ENCODE results near the gene BTBD17. TPM values are rescaled to one million over a fixed set of nuclear protein-coding genes. Genes with fewer than 3 reads are reported as not detected.

The BTBD17 gene
- total RNA-seq, 1 donor from 2014 or later = not detected

DNA sequence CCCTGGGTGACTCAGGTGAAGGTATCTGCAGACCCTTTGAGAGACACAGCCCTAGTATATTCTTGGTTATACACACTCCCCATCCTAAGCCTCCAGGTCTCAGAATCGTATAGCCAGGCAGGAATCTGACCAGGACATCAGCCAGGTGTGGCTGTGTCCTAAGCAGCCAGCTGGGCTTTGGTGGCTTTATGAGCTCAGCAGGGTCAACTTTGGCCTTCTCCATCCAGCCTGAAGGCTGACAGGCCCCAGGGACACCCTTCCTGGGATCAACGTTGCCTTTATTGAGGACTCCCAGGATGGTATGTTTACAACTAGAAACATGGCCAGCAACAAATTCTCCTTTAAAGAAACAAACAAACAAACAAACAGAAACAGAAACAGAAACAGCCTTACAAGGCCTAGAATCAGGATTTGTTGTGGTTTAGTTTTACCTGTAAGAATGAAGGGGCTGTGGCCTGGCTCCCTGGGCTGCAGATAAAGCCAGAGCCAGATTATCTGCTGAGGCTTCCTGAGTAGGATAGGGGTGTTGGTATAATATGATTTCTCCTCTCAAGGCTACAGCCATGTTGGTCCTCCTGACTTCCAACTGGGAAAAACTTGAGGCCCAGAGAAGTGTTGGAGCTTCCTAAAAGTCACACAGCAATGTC, 27.2 kb downstream of the BTBD17 start:
- TF ChIP-seq, protein P1, sequence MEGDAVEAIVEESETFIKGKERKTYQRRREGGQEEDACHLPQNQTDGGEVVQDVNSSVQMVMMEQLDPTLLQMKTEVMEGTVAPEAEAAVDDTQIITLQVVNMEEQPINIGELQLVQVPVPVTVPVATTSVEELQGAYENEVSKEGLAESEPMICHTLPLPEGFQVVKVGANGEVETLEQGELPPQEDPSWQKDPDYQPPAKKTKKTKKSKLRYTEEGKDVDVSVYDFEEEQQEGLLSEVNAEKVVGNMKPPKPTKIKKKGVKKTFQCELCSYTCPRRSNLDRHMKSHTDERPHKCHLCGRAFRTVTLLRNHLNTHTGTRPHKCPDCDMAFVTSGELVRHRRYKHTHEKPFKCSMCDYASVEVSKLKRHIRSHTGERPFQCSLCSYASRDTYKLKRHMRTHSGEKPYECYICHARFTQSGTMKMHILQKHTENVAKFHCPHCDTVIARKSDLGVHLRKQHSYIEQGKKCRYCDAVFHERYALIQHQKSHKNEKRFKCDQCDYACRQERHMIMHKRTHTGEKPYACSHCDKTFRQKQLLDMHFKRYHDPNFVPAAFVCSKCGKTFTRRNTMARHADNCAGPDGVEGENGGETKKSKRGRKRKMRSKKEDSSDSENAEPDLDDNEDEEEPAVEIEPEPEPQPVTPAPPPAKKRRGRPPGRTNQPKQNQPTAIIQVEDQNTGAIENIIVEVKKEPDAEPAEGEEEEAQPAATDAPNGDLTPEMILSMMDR (IDR thresholded peaks at IDR 0.05) = no peak

DNA sequence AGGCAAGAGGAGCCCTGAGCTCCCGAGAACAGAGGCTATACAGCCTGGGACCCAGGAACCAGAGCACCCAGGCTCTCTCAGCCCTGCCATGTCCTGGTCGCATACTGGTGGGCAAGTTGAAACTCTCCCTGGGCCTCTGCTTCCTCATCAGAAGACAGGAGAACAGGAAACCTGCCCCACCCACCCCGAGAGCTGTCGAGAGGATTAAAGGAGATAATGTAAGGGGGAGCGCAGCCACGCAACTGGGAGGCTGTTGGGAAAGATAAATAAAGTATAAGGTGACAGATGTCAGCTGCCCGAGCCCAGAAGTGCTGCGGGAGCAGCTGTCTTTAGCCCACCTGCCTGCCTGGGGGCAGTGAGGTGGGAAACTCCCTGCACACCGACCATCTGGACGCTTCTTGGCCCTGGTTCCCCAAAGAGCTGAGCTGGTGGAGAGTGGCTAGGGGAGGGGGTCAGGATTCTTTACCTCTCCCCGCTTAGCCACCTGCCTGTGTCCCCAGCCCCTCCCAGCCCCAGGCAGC, 28.8 kb downstream of the BTBD17 start:
- Histone ChIP-seq H3K27me3 (ENCODE audit: low read depth) (peaks cover 12% of the 10 kb centered on the region), H3K36me3 (no peaks in the 10 kb centered on the region), H3K9me3 (no peaks in the 10 kb centered on the region), H3K4me1 (no peaks in the 10 kb centered on the region), H3K27ac (no peak overlapping the region), H3K4me3 (no peak overlapping the region)
- intact Hi-C loops (cut with DNase I) = no loop called here
- DNase-seq (no peak), ATAC-seq (no peak)
- TF ChIP-seq, protein P1 (IDR thresholded peaks at IDR 0.05) = no peak

More for the DNA sequence above, 27.2 kb downstream of the BTBD17 start:
- intact Hi-C loops (cut with DNase I) = no loop called here
- ATAC-seq (no peak), DNase-seq (no peak)
- H3K27ac ChIP-seq = no peak overlapping the region
- H3K4me3 ChIP-seq = no peak overlapping the region
- H3K4me1 ChIP-seq = no peaks in the 10 kb centered on the region
- peaks cover 10% of the 10 kb centered on the region for H3K27me3 ChIP-seq (ENCODE audit: low read depth)
- no peaks in the 10 kb centered on the region for H3K9me3 ChIP-seq
- H3K36me3 ChIP-seq = no peaks in the 10 kb centered on the region

DNA sequence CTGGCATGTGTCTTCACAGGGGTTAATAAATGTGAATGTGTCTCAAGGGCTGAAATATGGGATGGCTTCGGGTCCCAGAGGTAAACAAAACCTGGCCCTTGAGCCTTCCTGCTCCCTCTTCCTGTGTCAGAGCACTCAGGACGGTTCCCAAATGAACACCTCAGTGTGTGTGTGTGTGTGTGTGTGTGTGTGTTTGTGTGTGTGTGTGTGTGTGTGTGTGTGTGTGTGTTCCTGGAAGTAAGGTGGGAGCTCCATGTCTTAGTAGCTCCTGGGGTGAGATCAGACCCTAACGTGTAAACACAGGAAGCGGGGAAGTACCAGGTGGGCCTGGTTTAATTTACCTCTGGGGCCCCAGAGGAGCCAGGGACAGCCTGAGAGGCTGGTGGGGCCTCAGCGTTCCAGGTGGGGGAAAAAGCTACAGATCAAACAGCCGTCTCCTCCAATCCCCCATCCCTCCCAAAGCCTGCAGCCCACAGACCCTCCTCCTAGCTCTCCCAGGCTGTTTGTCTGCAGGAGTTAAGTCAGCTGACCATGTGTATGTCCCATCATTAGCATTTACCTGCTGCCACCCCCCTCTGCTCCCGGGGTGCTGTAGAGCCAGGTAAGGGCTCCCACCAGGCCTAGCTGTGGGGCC, 29.5 kb downstream of the BTBD17 start:
- H3K4me3 ChIP-seq = no peak overlapping the region
- no peaks in the 10 kb centered on the region for H3K36me3 ChIP-seq
- DNase-seq (no peak), ATAC-seq (no peak)
- H3K4me1 ChIP-seq = peaks cover 2% of the 10 kb centered on the region
- no peak overlapping the region for H3K27ac ChIP-seq
- H3K27me3 ChIP-seq (ENCODE audit: low read depth) = peaks cover 15% of the 10 kb centered on the region
- H3K9me3 ChIP-seq = no peaks in the 10 kb centered on the region
- intact Hi-C loops (cut with DNase I) = no loop called here
- TF ChIP-seq, protein P1 (IDR thresholded peaks at IDR 0.05) = no peak

DNA sequence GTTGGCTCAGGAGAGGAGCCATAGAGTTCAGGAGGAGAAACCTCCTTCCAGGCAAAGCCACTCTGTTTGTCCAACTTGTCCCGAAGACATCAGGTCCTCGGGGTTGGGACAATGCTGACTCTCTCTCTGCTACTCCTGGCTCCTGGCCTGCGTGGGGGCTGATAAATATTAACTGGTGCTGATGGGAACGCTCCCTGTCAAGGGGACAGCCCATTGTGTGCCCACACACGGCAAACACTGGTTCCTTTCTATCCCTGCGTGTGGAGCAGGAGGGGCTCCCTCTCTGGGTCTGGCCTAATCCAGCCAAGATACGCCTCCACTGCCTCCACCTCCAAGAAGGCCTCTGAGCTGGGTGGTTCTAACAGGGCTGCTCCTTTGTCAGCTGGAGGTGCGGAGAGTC, 31.2 kb downstream of the BTBD17 start:
- peaks cover 26% of the 10 kb centered on the region for H3K27me3 ChIP-seq (ENCODE audit: low read depth)

DNA sequence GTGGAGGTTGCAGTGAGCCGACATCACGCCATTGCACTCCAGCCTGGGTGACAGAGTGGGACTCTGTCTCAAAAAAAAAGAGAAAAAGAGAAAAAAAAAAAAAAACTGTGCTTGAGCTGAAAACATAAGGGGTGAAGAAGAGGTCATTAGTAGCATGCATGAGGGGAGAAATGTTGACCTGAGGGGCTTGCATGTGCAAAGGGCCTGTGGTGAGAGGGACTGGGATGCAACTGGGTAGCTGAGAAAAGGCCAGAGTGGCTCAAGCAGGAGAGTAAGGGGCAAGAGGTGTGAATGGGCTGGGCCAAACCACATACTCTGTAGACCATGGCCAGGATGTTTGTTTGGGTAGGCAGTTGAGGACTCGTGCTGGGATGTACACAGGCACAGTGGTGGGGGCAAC, 32.3 kb downstream of the BTBD17 start:
- Histone ChIP-seq H3K9me3 (no peaks in the 10 kb centered on the region), H3K36me3 (no peaks in the 10 kb centered on the region), H3K4me3 (no peak overlapping the region), H3K4me1 (peaks cover 21% of the 10 kb centered on the region), H3K27me3 (ENCODE audit: low read depth) (peaks cover 26% of the 10 kb centered on the region), H3K27ac (no peak overlapping the region)
- no peak for ATAC-seq
- TF ChIP-seq, protein P1 (IDR thresholded peaks at IDR 0.05) = no peak
- intact Hi-C loops (cut with DNase I) = no loop called here
- DNase-seq = no peak

More for the DNA sequence above, 31.2 kb downstream of the BTBD17 start:
- Histone ChIP-seq H3K9me3 (no peaks in the 10 kb centered on the region), H3K4me3 (no peak overlapping the region), H3K36me3 (no peaks in the 10 kb centered on the region), H3K4me1 (peaks cover 17% of the 10 kb centered on the region), H3K27ac (no peak overlapping the region)
- intact Hi-C loops (cut with DNase I) = no loop called here
- DNase-seq (no peak), ATAC-seq (no peak)
- TF ChIP-seq, protein P1 (IDR thresholded peaks at IDR 0.05) = no peak
